ENCODE data around the gene VDAC2.

The VDAC2 gene, protein sequence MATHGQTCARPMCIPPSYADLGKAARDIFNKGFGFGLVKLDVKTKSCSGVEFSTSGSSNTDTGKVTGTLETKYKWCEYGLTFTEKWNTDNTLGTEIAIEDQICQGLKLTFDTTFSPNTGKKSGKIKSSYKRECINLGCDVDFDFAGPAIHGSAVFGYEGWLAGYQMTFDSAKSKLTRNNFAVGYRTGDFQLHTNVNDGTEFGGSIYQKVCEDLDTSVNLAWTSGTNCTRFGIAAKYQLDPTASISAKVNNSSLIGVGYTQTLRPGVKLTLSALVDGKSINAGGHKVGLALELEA

DNA sequence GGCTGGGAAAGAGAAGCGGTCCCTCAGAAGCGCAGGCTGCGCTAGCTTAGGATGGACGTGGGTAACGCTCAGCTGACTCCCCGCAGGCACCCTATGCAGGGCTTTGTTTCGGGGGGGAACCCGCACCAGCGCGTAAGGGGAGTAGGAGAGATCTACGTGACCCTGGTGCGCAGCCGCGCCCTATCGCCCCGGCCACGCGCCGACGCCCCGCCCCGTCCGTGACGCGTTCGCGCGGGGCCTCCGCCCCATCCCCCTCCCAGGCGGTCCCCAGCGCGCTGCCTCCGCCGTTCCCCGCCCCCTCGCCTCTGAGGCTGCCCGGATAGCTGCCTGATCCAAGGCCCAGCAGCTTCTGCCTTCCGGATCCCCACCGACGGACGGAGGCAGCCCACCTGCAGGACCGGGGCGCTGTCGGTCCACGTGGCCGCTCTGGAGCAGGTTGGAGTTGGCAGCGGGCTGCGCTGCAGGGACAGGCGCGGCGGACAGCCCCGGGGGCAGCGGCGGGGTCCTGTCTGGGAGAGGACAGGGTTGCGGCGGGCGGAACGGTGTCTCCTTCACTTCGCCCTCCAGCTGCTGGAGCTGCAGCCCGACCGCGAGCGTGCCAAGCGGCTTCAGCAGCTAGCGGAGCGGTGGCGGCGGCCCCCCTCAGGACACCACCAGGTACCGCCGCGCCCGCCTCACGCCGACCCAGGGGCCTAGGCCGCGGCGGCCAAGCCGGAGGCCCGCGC, at the start of gene VDAC2:
VDAC2 (plus strand) TSS at position 515 of the 725 bp plus-strand sequence. CDS start 363 bp downstream, outside the sequence.
- peak within 1 kb of the TSS; percentile 76 for H3K4me3 ChIP-seq (replicated peaks; ENCODE audit: low read depth, low read length)
- DNase-seq (ENCODE audit: extremely low read depth, low read depth): peak; percentile 50
- TF ChIP-seq, protein P1, sequence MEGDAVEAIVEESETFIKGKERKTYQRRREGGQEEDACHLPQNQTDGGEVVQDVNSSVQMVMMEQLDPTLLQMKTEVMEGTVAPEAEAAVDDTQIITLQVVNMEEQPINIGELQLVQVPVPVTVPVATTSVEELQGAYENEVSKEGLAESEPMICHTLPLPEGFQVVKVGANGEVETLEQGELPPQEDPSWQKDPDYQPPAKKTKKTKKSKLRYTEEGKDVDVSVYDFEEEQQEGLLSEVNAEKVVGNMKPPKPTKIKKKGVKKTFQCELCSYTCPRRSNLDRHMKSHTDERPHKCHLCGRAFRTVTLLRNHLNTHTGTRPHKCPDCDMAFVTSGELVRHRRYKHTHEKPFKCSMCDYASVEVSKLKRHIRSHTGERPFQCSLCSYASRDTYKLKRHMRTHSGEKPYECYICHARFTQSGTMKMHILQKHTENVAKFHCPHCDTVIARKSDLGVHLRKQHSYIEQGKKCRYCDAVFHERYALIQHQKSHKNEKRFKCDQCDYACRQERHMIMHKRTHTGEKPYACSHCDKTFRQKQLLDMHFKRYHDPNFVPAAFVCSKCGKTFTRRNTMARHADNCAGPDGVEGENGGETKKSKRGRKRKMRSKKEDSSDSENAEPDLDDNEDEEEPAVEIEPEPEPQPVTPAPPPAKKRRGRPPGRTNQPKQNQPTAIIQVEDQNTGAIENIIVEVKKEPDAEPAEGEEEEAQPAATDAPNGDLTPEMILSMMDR (IDR thresholded peaks at IDR 0.05; ENCODE audit: low read depth, low read length, missing control alignments): no peak

DNA sequence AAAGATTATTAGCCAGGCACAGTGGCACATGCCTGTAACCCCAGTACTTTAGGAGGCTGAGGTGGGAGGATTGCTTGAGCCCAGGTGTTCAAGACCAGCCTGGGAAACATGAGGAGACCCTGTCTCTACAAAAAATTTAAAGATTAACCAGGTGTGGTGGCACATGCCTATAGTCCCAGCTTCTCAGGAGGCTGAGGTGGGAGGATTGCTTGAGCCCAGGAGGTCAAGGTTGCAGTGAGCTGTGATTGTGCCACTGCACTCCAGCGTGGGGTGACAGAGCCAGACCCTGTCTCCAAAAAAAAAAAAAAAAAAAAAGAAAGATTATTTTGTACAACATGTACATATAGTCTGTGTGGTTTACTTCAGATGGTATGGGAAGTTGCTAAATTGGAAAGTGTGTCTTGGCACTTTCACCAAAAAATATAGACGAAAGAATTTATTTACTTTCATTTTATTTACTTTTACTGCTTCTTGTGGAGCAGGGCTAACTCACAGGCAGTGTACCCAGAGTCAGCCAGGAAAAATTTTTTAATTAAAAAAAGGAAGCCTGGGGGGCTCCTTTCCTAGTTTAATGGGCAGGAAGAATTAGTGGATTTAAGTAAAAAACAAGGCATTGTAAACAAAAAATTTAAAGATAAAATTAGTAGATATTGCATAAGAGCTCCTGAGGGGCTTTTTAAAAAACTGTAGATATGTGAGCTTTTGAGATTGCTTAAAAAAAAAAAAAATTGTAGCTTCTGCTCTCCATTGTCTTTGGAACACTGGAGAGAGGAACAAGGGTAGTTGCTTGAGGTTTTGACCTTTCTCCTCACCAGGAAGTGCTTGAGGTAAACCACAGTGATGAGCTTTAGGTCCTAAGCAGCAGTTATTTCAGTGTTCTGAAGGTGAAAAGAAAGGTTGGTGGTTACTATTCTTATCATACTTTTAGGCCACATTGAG, 44.6 kb upstream of the VDAC2 start:
- TF ChIP-seq, protein P1 (IDR thresholded peaks at IDR 0.05; ENCODE audit: low read depth, low read length, missing control alignments): no peak
- H3K4me3 ChIP-seq (replicated peaks; ENCODE audit: low read depth, low read length): no peak overlapping the region
- DNase-seq (ENCODE audit: extremely low read depth, low read depth): no peak

DNA sequence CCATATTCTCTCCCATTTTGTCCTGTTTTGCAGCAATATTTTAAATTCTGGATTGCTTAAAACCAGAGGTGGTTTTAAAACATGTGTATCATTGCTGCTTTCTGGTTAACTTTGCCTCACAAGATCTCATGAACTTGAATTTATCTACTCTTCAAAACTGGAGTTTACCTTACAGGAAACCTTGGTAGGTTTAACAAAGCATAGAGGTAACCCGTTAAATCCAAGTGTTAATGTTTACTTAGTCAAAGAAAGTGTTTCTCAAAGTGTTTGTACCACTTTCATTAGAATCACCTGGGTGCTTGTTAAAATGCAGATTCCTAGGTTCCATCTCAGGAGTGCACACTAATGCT, 44.0 kb upstream of the VDAC2 start:
- TF ChIP-seq, protein P1 (IDR thresholded peaks at IDR 0.05; ENCODE audit: low read depth, low read length, missing control alignments): no peak
- no peak for DNase-seq (ENCODE audit: extremely low read depth, low read depth)
- no peak overlapping the region for H3K4me3 ChIP-seq (replicated peaks; ENCODE audit: low read depth, low read length)

DNA sequence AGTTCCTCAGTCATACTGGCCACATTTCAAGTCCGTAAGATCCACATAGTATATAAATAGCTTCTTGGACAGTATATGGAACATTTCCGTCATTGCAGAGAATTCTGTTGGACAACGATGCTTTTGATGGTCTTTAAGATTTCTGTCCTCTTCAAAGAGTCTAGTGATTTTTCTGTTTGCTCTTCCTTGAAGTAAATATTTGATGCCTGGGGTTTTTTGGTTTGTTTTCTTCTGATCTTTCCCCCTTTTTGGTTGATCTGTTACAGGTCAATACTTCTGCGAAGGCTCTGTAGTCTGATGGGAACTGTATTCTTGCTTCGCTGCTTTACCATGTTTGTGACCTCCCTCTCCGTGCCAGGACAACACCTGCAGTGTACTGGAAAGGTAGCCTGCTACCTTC, 42.3 kb upstream of the VDAC2 start:
- TF ChIP-seq, protein P1 (IDR thresholded peaks at IDR 0.05; ENCODE audit: low read depth, low read length, missing control alignments): no peak
- no peak for DNase-seq (ENCODE audit: extremely low read depth, low read depth)
- H3K4me3 ChIP-seq (replicated peaks; ENCODE audit: low read depth, low read length): no peak overlapping the region

DNA sequence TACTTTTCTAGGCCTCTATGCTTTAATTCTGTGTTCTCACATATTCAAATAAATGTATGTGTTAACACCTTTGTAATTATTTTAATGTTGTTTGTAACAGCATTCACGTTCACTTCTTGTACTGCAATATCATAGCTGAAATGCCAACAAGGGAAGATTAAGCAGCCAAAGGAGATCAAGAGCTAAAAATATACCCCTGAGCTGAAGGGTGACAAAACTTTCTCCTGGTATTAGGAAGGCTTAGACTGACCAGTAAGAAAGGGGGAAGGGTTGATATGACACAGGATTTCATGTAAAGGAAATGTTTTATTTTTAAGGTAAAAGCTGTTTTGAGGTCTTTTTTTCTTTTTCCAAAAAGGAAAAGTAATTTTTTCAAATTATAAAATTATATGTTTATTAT, 40.4 kb upstream of the VDAC2 start:
- H3K4me3 ChIP-seq (replicated peaks; ENCODE audit: low read depth, low read length): no peak overlapping the region
- DNase-seq (ENCODE audit: extremely low read depth, low read depth): no peak
- TF ChIP-seq, protein P1 (IDR thresholded peaks at IDR 0.05; ENCODE audit: low read depth, low read length, missing control alignments): no peak

DNA sequence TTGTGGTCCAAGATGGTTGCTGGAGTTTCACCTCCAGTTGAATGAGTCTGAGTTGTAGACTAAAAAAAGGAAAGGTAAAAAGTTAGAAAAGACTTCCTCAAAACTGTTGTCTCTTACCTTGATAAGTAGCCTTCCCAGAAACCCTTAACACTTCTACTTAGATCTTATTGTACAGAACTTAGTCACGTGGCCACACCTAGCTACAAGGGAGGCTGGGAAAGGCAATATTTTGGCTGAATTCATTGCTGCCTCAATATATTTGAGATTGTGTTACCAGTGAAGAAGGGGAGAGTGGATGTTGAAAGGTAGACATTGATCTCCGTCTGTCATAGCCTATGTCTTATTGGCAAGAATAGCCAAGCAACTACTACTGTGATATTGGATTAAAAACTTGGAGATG, 35.5 kb upstream of the VDAC2 start:
- H3K4me3 ChIP-seq (replicated peaks; ENCODE audit: low read depth, low read length): no peak overlapping the region
- no peak for DNase-seq (ENCODE audit: extremely low read depth, low read depth)
- TF ChIP-seq, protein P1 (IDR thresholded peaks at IDR 0.05; ENCODE audit: low read depth, low read length, missing control alignments): no peak

All from HFF-Myc (cell line).